ENCODE measurements around the gene NTN5. TPM values are rescaled to one million over a fixed set of nuclear protein-coding genes. Genes with fewer than 3 reads are reported as not detected.
A peak's percentile ranks its signal among the peaks of the same experiment; 100 is the strongest.

Gene NTN5
- total and polyA plus RNA-seq, 9 of the 15 experiments (the other 6 are each of a cell fraction or from before 2014, with no cell fraction given): not detected

DNA sequence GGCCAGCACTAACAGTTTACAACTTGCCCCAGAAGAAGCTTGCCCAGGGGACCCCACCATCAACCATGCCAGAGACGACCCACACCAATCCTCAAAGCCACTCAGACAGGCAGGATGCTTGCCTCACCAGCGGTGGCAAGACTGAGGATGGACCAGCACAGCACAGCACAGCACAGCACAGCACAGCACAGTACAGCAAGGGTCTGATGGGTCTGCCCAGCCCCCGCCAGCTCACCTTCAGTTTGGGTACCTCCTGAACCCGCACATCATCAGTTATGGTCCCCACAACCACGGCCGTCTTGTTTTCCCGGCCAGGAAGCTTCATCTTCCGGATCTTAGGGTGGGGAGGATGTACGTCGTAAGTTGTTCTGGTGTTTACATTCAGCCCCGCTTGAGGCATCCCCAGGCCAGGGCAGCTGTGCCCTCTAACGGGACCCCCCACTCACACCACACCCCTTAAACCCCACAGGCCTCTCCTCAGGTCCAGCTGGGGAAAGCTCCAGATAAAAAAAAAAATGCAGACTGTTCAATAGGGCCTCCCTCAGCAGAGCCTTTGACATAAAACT, 56.2 kb downstream of the NTN5 start (continued):
- TF ChIP-seq, protein P1, sequence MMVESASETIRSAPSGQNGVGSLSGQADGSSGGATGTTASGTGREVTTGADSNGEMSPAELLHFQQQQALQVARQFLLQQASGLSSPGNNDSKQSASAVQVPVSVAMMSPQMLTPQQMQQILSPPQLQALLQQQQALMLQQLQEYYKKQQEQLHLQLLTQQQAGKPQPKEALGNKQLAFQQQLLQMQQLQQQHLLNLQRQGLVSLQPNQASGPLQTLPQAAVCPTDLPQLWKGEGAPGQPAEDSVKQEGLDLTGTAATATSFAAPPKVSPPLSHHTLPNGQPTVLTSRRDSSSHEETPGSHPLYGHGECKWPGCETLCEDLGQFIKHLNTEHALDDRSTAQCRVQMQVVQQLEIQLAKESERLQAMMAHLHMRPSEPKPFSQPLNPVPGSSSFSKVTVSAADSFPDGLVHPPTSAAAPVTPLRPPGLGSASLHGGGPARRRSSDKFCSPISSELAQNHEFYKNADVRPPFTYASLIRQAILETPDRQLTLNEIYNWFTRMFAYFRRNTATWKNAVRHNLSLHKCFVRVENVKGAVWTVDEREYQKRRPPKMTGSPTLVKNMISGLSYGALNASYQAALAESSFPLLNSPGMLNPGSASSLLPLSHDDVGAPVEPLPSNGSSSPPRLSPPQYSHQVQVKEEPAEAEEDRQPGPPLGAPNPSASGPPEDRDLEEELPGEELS (CRISPR knock-in tag; IDR thresholded peaks at IDR 0.05; ENCODE audit: borderline replicate concordance): no peak
- no peak for TF ChIP-seq ZNF445 (CRISPR knock-in tag; IDR thresholded peaks at IDR 0.05; ENCODE audit: low read depth)
- TF ChIP-seq, protein P2, sequence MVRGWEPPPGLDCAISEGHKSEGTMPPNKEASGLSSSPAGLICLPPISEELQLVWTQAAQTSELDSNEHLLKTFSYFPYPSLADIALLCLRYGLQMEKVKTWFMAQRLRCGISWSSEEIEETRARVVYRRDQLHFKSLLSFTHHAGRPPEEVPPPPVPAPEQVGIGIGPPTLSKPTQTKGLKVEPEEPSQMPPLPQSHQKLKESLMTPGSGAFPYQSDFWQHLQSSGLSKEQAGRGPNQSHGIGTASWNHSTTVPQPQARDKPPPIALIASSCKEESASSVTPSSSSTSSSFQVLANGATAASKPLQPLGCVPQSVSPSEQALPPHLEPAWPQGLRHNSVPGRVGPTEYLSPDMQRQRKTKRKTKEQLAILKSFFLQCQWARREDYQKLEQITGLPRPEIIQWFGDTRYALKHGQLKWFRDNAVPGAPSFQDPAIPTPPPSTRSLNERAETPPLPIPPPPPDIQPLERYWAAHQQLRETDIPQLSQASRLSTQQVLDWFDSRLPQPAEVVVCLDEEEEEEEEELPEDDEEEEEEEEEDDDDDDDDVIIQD (CRISPR knock-in tag; IDR thresholded peaks at IDR 0.05): no peak
- TF ChIP-seq FUS (optimal IDR thresholded peaks at IDR 0.05; ENCODE audit: low read depth, low read length): no peak
- no peak for TF ChIP-seq HSF4 (CRISPR knock-in tag; IDR thresholded peaks at IDR 0.05; ENCODE audit: borderline replicate concordance)
- no peak for TF ChIP-seq FOXJ2 (tag; IDR thresholded peaks at IDR 0.05)
- 0 out of 2 replicates have a peak, but pooled peaks have one; percentile 54 for TF ChIP-seq HNRNPUL1 (IDR thresholded peaks at IDR 0.05; ENCODE audit: low read length)
- no peak for TF ChIP-seq ZNF707 (CRISPR knock-in tag; conservative IDR thresholded peaks at IDR 0.05)
- TF ChIP-seq, protein P3, sequence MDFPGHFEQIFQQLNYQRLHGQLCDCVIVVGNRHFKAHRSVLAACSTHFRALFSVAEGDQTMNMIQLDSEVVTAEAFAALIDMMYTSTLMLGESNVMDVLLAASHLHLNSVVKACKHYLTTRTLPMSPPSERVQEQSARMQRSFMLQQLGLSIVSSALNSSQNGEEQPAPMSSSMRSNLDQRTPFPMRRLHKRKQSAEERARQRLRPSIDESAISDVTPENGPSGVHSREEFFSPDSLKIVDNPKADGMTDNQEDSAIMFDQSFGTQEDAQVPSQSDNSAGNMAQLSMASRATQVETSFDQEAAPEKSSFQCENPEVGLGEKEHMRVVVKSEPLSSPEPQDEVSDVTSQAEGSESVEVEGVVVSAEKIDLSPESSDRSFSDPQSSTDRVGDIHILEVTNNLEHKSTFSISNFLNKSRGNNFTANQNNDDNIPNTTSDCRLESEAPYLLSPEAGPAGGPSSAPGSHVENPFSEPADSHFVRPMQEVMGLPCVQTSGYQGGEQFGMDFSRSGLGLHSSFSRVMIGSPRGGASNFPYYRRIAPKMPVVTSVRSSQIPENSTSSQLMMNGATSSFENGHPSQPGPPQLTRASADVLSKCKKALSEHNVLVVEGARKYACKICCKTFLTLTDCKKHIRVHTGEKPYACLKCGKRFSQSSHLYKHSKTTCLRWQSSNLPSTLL (IDR thresholded peaks at IDR 0.05): no peak
